Fibroblast of skin of left quadriceps (primary cell): ENCODE results near the gene ODF4.

Source experiments
- DNase-seq, 2 experiments: peaks; one replicate each; pipeline ENCODE4 v3.0.0-alpha.2; 2013; ENCODE audit warnings: low read depth in 2 of 2

The ODF4 gene, protein sequence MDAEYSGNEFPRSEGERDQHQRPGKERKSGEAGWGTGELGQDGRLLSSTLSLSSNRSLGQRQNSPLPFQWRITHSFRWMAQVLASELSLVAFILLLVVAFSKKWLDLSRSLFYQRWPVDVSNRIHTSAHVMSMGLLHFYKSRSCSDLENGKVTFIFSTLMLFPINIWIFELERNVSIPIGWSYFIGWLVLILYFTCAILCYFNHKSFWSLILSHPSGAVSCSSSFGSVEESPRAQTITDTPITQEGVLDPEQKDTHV

DNA sequence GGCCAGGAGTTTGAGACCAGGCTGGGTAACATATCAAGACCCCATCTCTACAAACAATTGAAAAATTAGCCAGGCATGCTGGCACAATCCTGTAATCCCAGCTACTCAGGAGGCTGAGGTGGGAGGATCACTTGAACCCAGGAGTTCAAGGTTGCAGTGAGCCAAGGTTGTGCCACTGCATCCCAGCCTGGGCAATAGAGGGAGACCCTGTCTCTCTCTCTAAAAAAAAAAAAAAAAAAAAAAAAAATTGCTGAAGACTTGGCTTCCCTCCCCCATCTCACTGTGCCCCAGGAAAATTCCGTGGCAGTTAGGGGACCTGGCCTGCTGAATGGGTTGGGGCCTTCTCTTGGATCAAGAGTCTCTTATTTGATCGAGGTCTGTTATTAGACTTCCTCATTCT, at the start of gene ODF4:
TSS of gene ODF4 (plus strand) at position 301 of the 400 bp plus-strand sequence. CDS start 212 bp downstream, outside the sequence.
- no peak for DNase-seq

DNA sequence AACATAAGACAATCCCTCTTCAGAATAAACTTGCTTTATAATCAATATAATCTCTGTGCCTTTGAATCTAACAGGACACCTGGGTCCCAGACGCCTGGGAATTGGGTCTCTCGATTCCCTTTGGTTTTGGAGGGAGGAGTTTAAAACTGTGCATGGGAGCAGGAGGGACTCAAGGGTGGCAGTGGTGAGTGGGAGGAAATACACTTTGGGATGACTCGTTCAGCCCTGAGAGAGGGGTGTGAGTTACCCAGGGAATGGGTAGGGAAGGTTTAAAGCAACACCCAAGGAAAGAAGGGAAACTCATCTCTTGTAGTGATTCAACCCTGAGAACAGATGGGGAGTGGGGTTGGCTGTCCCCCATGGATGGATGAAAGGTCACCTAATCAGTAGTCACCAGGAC, 49.6 kb upstream of the ODF4 start:
- no peak for DNase-seq

DNA sequence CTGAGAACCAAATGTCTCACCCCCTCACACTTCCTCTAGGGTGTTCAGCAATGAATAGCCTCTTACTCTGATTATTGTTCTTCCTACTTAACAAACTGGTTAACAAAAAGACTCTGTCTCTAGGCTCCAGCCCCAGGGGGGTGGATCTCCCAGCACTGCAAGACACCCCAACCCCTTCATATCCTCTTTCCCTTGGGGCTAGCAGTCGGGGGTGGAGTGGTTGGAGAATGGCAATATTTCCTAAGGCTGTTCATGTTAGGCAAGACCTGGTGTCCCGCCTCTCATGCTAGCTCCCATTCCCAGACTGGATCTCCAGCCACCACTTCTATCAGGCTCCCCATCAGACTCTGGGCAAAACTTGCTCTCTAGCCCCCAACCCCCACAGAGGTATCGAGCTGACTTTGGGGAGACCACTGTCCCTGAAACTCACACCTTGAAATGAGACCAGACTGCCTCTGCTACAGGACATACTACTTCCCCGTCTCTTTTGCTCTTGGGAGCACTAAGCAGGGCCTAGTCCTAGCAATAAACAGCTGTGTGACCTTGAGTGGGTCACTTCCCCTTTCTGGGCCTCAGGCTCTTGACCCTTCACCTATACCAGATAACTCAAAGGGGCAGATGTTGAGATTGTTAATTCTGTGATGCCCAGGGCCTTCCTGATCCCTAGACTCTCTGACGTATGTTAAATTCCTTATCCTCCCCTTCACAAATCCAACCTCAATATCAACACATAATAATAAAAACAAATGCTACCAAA, 46.8 kb upstream of the ODF4 start:
- DNase-seq: no peak

DNA sequence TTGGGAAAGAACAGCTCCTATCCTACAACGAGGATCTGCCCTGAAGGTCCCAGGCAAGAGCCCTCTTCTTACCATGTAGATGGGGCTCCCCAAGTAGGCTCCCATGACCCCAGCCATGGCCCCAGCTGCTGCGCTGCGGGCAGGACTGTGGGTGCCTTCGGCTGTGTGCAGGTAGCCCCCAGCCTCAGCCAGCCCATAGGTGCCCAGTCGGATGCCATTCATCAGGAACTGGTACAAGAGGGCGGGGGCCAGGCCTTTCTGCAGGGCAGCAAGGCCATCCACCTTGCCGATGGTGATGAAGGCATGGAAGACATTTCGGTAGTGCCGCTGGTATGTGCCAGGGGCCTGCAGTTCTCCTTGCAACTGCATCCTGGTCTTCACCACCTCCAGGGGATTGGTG, 45.3 kb upstream of the ODF4 start:
- no peak for DNase-seq

DNA sequence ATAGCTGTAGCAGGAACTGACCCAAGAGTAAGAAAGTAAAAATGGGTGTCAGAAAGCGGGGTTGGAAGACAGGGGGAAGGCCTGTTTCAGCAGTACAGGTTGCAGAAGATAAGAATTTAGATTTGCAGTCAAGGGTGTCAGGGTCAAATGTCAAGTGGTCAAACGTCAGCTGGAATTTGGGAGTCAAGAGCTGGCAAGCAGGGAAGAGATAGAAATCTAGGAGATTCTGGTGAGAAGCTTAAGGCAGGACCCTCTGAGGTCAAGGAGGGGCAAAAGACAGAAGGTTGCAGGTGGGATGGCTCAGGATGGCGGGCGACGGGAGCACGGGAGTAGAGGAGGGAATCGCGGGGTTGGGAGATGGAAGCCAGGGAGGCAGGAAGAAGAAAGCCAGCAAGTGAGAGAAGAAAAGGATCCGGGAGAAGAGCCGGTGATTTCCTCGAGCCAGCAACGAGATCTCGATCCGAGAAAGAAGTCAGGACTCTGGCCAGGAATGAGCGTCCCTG, 44.8 kb upstream of the ODF4 start:
- DNase-seq: no peak

DNA sequence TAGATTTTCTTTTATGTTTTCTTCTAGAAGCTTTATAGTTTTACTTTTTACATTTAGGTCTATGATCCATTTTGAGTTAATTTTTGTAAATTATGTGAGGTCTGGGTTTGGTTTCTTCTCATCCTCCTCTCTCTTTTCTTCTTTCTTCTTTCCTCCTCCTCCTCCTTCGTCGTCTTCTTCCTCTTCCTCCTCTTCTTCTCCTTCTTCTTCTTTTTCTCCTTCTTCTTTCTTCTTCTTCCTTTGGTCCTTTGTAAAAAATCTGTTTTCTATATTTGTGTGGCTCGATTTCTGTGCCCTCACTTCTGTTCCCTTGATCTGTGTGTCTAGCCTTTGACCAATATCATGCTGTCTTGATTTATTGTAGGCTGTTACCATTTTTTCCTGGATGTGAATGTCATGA, 39.4 kb upstream of the ODF4 start:
- DNase-seq: no peak

DNA sequence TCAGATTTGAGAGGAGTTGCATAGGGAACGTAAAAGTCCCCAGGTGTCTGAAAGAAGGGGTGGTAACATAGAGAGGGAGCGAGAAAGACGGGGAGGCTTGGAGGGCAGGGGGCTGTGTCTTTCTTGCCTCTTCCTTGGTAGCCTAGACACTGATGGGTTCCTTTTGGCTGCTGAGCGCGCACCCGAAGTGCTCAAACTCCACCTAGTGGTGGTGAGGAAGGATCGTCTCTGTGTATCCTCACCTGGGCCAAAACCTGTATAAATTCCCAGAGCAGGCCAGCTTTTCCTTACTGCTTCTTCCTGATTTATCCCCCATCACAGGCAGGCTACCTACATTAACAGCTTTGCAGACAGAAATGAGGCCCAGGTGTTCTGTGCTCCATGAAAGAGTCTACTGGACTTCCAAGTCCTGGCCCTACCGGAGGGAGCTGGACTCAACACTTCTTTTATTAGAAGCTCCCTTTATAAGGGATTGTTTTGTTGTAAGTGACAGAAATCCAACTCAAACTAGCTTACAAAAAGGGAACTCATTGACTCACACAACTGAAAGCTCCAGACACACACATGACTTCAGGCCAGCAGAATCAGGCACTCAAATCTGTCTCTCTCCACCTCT, 38.9 kb upstream of the ODF4 start:
- DNase-seq: no peak

DNA sequence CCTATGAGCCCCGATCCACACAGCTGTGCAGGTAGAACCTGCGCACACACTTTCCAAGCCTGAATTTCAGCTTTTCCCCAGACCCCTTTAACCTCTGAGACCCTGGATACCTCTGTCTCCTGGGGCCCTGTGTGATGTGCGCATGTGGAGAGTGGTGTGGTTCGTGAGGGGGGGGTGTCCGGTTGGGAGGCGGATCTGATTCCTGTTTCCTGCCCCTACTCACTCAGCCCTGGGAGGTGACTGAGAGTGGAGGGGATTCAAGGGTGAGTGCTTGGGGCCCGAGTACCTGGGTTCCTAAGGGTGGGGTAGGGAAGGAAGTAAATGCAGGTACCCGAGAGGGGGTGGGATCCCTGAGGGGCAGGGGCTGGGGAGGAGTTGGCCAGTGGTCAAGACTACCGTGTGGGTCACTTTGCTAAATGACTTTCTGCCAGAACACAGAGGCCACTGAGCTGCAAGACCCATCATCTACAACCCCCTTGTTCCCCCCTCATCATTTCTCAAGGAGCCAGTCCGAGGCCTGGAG, 29.0 kb upstream of the ODF4 start:
- no peak for DNase-seq

DNA sequence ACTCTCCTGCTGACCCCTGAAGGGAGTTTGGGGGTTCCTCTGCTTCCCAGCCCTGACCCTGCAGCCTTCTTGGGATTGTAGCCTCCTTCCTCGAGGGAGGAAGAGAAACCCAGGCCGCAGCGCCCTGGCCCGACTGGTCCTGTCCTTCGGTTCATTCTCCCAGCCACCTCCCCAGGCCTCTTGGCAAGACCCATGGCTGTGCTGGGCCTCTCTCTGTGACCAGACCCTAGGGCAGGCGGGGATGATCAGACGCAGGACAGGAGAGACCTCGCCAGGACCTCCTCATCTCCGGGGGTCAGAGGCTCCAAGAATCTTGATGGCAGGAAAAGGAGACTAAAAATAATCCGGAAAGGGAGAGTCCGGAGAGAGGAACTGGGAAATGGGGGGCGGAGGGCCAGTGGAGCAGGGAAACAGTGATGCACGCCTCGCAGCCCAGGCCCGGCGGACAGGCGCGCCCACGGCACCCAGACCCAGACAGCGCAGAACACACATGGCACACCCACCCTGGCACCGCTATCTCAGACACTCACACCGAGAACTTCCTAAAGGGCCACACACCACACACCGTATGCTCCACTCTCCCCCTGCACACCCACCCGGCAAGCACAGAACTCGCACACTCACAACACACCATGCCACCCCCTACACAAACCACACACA, 28.4 kb upstream of the ODF4 start:
- DNase-seq: no peak

DNA sequence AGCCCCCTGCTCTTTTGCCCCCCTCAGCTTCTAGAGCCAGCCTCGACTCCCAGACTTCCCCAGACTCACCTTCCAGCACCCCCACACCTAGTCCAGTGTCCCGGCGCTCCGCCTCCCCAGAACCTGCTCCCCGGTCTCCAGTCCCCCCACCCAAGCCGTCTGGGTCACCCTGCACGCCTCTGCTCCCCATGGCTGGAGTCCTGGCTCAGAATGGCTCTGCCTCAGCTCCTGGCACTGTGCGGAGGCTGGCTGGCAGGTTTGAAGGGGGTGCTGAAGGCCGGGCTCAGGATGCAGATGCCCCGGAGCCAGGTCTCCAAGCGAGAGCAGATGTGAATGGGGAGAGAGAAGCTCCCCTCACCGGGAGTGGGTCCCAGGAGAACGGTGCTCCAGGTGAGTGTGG, 27.4 kb upstream of the ODF4 start:
- DNase-seq: no peak

DNA sequence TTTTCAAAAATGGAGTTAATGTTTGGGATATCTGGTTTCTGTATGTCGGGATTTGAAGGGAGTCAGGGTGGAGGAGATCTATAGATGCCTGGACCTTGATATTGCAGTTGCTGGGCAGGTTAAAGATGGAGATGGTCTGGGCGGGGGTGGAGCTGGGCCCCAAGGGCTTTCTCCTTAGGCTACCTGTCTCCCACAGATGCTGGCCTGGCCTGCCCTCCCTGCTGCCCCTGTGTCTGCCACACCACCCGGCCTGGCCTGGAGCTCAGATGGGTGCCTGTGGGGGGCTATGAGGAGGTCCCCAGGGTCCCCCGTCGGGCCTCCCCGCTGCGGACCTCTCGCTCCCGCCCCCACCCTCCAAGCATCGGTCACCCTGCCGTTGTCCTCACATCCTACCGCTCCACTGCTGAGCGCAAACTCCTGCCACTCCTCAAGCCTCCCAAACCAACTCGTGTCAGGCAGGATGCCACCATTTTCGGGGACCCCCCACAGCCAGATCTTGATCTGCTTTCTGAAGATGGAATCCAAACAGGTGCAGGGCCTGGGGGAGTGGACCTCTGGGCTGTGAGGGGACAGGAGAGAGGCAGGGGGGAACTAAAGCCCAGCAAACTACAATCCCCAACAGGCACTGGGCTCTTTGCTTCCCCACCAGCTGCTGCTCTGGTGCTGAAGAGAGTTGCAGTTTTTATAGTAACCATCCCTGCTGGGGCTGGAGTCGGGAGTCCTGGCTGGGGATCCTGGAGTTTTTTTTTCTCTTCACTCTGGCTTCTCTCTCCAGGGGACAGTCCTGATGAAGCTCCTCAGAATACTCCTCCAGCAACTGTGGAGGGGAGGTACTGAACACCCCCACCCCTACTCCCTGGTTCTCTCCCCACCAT, 26.7 kb upstream of the ODF4 start:
- no peak for DNase-seq

DNA sequence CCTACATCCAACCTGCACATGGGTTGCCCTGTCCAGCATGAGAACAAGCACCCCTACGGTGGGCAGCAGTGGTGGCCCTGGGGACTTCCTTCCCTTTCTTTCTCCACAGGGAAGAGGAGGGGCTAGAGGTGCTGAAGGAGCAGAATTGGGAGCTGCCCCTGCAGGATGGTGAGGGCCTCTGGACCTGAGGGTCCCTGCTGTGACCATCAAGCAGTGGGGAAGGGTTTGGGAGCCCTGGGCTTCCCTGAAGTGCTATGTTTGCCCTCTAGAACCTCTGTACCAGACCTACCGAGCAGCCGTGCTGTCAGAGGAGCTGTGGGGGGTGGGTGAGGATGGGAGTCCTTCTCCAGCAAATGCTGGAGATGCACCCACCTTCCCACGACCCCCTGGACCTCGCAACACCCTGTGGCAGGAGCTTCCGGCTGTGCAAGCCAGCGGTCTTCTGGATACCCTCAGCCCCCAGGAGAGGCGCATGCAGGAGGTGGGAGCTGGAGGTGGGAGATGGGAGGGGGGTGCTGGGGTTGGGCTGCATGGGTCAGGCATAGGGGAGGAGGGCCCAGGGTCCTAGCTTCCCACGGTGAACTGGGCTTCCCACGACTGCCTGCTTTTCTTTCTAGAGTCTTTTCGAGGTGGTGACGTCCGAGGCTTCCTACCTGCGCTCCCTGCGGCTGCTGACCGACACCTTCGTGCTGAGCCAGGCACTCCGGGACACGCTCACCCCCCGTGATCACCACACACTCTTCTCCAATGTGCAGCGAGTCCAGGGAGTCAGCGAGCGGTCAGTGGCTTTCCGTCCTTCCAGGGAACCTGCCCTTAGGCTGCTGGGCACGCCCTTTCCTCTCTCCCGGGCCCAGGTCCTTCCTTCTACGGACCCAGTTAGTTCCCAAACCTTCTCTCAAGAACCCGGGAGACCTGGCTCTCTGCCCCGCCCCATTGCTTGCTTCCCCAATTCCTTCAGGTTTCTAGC, 24.6 kb upstream of the ODF4 start:
- DNase-seq: no peak

DNA sequence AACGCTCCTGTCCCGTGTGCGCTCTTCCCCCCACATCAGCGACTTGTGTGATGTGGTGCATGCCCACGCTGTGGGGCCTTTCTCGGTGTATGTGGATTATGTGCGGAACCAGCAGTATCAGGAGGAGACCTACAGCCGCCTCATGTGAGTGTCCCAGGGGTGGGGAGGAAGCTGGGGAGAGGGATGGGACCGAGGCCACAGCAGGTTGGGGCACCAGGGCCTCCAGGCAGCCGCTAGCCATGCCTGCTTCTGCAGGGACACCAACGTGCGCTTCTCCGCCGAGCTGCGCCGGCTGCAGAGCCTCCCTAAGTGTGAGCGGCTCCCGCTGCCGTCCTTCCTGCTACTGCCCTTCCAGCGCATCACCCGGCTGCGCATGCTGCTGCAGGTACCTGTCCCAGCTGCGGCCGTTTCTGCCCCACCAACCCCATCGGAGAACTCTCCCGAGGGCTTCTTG, 23.8 kb upstream of the ODF4 start:
- DNase-seq: no peak

DNA sequence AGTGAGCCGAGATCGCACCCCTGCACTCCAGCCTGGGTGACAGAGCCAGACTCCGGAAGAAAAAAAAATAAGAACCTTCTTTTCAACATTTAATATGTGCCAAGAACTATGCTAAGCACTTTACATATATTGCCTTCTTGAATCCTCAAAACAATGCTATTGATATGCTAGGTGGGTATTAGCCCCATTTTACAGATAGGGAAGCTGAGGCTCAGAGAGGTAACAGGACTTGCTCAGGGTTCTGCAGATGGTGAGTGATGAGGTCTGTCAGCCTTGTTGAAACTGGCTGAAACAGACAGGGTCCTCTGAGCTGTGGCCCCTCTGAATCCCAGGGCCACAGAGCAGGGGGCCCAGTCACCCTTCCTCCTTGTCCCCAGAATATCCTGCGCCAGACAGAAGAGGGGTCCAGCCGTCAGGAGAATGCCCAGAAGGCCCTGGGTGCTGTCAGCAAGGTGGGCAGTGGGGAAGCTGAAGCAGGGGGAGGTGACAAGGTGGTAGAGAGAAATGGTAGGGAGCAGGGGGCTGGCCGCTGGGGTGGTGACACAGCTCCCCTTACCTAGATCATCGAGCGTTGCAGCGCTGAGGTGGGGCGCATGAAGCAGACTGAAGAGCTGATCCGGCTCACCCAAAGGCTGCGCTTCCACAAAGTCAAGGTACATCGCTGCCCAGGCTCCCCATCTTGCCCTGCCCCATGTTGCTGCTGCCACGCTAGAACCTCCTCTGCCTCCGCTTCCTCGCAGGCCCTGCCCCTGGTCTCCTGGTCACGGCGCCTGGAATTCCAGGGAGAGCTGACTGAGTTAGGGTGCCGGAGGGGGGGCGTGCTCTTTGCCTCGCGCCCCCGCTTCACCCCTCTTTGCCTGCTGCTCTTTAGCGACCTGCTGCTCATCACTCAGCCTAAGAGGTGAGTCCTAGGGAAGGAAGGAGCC, 21.4 kb upstream of the ODF4 start:
- no peak for DNase-seq

DNA sequence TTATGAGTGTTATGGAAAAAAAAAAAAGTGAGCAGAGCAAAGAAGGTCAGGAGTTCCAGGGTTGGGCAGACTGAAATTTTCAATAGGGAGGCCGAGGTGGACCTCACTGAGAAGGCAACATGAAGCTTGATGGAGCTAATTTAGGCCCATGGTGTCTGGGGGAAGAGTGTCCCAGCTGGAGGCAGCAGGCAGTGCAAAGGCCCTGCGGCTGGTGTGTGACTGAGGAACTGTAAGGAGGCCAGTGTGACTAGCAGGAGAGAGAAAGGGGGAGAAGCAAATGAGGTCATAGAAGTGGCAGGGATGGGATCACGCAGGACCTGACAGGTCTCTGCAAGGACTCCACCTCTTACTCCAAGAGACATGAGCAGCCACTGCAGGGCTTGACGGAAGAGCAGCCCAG, 19.4 kb upstream of the ODF4 start:
- DNase-seq: no peak

DNA sequence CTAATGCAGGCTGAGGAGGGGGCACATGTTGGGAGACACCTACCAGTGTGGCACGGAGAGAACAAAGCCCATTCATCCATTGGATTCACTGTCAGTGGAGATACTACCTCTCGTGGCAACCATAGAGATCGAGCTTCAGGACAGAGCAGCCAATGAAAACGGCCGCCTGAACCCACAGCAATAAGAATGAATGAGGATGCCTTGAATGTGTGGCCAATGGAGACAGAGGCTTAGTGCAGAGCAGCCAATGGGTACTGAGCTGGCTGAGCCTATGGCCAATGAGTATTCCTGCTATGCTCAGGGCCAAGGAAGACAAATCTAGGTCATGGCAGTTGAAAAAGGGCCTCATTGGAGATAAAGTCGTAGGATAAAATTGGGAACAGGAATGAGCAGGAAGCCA, 18.6 kb upstream of the ODF4 start:
- DNase-seq: no peak

DNA sequence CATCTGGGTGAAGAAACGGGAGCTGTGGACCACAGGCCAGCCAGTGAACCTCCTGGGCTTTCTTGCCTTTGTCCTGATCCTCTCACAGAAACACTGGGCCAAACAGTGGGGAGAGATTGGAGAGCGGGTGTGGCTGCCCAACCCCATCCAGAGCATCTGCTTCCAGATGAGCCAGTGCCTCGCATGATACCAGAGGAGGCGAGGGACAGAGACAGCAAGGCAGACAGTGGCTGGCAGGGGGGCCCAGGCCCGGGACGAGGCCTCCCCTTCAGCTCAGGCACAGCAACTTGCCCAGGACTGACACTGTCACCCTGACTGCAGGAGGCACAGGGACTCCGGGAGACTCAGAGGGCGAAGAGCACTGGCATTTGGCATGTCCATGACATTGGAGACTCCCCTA, 17.6 kb upstream of the ODF4 start:
- DNase-seq: no peak

DNA sequence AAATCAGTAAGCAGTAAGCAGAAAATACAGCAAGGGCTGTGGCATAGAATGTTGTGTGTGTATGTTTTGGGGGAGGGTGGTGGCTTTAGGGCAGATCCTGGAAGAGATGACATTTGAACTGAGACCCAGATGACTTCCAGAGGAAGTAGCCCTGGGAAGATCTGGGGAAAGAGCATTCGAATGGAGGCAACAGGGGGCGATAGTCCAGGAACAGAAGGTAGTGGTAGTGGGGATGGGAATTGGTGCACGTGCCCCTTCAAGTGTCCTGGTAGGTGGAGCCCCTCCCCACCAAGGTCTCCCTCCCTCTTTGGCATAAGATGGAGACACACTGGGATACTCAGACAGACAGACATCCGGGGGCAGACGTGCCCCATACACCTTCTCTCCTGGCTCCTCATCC, 15.5 kb upstream of the ODF4 start:
- DNase-seq: no peak

DNA sequence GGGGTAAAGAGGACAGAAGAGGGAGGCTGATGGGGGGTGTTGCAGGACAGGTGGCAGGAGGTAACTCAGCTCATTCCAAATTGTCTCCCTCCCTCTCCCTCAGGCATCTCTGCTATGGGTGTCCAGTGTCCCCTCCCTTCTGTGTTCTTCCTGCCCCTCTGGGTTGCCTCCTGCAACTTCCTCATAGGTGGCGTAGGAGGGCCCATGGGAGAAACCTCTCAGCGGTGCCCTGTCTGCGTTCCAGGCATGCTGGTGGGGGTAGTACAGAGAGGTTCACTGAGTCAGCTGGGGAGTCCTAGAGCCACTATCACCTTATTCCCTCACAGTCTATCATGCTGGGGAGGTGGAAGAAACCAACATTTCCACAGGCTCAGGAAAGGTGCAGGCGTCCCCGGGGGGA, 14.7 kb upstream of the ODF4 start:
- DNase-seq: no peak
